LoVo (cell line): ENCODE data around the gene COL9A1.
"Not testable (repeated sequence)": the region's sequence is repeated elsewhere in the genome, so short reads cannot be mapped to it uniquely, and the experiment has no call there.

ENCODE experiments used
- DNase-seq: peaks from one replicate; pipeline ENCODE4 v3.0.0-alpha.2; 2016; ENCODE audit warnings: low spot score

COL9A1 gene

GRCh38 chr6:70303034-70303525 lies at the start of gene COL9A1:
TSS of gene COL9A1 (minus strand) at chr6:70303084. CDS start at chr6:70302924, 160 bp downstream.
- no peak for DNase-seq

- no peak for DNase-seq
Observed at GRCh38 chr6:70351461-70351860, 48.6 kb upstream of the COL9A1 start.

GRCh38 chr6:70345619-70346018 lies 42.7 kb upstream of the COL9A1 start:
- DNase-seq = no peak

GRCh38 chr6:70343313-70343712 lies 40.4 kb upstream of the COL9A1 start:
- no peak for DNase-seq

- DNase-seq = not testable (repeated sequence)
Observed at GRCh38 chr6:70339810-70340209, 36.9 kb upstream of the COL9A1 start.

- DNase-seq = no peak
Observed at GRCh38 chr6:70338775-70339174, 35.9 kb upstream of the COL9A1 start.

GRCh38 chr6:70337743-70338105 lies 34.8 kb upstream of the COL9A1 start:
- DNase-seq = no peak

- no peak for DNase-seq
Observed at GRCh38 chr6:70336996-70337742, 34.3 kb upstream of the COL9A1 start.

- no peak for DNase-seq
Observed at GRCh38 chr6:70327036-70327435, 24.2 kb upstream of the COL9A1 start.

GRCh38 chr6:70325009-70325408 lies 22.1 kb upstream of the COL9A1 start:
- no peak for DNase-seq

GRCh38 chr6:70317799-70318198 lies 14.9 kb upstream of the COL9A1 start:
- not testable (repeated sequence) for DNase-seq

GRCh38 chr6:70315079-70315751 lies 12.3 kb upstream of the COL9A1 start:
- no peak for DNase-seq

GRCh38 chr6:70314296-70314695 lies 11.4 kb upstream of the COL9A1 start:
- DNase-seq = no peak

GRCh38 chr6:70312165-70312745 lies 9.4 kb upstream of the COL9A1 start:
- peak; percentile 84 for DNase-seq

- DNase-seq = peak; percentile 57
Observed at GRCh38 chr6:70310063-70310694, 7.3 kb upstream of the COL9A1 start.

GRCh38 chr6:70309243-70309642 lies 6.4 kb upstream of the COL9A1 start:
- DNase-seq = no peak

GRCh38 chr6:70308142-70308541 lies 5.3 kb upstream of the COL9A1 start:
- not testable (repeated sequence) for DNase-seq

GRCh38 chr6:70307008-70307407 lies 4.1 kb upstream of the COL9A1 start:
- no peak for DNase-seq

- DNase-seq = no peak
Observed at GRCh38 chr6:70304616-70305015, 1.7 kb upstream of the COL9A1 start.

GRCh38 chr6:70299456-70299855 lies 3.4 kb downstream of the COL9A1 start:
- no peak for DNase-seq

GRCh38 chr6:70298068-70298467 lies 4.8 kb downstream of the COL9A1 start:
- DNase-seq = no peak

GRCh38 chr6:70292193-70292592 lies 10.7 kb downstream of the COL9A1 start:
- no peak for DNase-seq

- DNase-seq = no peak
Observed at GRCh38 chr6:70289299-70289698, 13.6 kb downstream of the COL9A1 start.
